Astrocyte of the spinal cord (primary cell): ENCODE measurements around the gene PLXDC2.

Experiments
- DNase-seq: peaks from one replicate; pipeline ENCODE4 v3.0.0; 2011; ENCODE audit warnings: low read depth, low spot score
- H3K4me3 ChIP-seq: 2 replicates; pipeline ENCODE4 v1.5.1; 2011; ENCODE audit warnings: low read depth, mild to moderate bottlenecking, low read length, moderate library complexity
- CTCF ChIP-seq: IDR thresholded peaks from 2 replicates; pipeline ENCODE4 v1.5.1; 2012; ENCODE audit warnings: low read depth, mild to moderate bottlenecking, low read length, inconsistent platforms
- in situ Hi-C: cut with HindIII; loops from 2 replicates; pipeline ENCODE4 v1.10.0; 2017; ENCODE audit warnings: low sequenced_read_pairs

PLXDC2 gene

GRCh38 chr10:20298417-20298816, 482.2 kb downstream of the PLXDC2 start:
- no peak for TF ChIP-seq CTCF
- in situ Hi-C loops, result no loop called here
- no peak overlapping the region for H3K4me3 ChIP-seq
- DNase-seq, result no peak

- DNase-seq, result no peak
Measured at GRCh38 chr10:20299034-20299736, 483.0 kb downstream of the PLXDC2 start.

GRCh38 chr10:20300735-20301134, 484.5 kb downstream of the PLXDC2 start:
- no peak for TF ChIP-seq CTCF
- H3K4me3 ChIP-seq, result no peak overlapping the region
- in situ Hi-C loops, result no loop called here
- no peak for DNase-seq

More at GRCh38 chr10:20299034-20299736, 483.0 kb downstream of the PLXDC2 start:
- TF ChIP-seq CTCF, result no peak
- in situ Hi-C loops, result no loop called here
- H3K4me3 ChIP-seq, result no peak overlapping the region

- no peak for DNase-seq
- no peak for TF ChIP-seq CTCF
- in situ Hi-C loops, result no loop called here
- no peak overlapping the region for H3K4me3 ChIP-seq
Measured at GRCh38 chr10:20302033-20302432, 485.8 kb downstream of the PLXDC2 start.

GRCh38 chr10:20303453-20304152, 487.4 kb downstream of the PLXDC2 start:
- H3K4me3 ChIP-seq, result no peak overlapping the region
- DNase-seq, result no peak
- no peak for TF ChIP-seq CTCF
- in situ Hi-C loops, result no loop called here

GRCh38 chr10:20313665-20314064, 497.4 kb downstream of the PLXDC2 start:
- TF ChIP-seq CTCF, result no peak
- DNase-seq, result no peak
- in situ Hi-C loops, result no loop called here
- H3K4me3 ChIP-seq, result no peak overlapping the region
